ENCODE results near the gene ARHGEF19. TPM values are rescaled to one million over a fixed set of nuclear protein-coding genes. Genes with fewer than 3 reads are reported as not detected.

The ARHGEF19 gene
- total RNA-seq, 1 experiment from 2014 or later, result 21.1 TPM

DNA sequence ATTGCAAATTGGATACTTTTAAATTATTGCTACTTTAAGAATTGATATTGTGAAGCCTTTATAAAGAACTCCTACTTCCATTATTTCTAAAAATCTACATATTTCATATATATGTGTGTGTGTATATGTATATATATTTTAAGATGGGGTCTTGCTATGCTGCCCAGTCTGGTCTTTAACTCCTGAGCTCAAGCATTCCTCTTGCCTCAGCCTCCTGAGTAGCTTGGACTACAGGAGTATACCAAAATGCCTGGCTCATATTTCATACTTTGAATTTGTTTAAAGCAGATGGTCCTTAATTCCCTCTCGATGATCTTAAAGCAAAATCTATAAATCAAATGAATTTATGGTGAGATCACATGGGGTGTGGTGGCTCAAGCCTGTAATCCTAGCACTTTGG is 49.6 kb upstream of the ARHGEF19 start:
- H2BK15ac ChIP-seq (ENCODE audit: low read depth, low read length), result no peak overlapping the region
- Mint-ChIP-seq H3K36me3 (ENCODE audit: insufficient read depth in 1 of 3, low read depth in 3 of 3) (no peaks in the 10 kb centered on the region), H3K9me3 (no peaks in the 10 kb centered on the region), H3K27me3 (ENCODE audit: low read depth) (no peaks in the 10 kb centered on the region), H3K4me1 (peaks cover 6 to 13% of the 10 kb centered on the region in 2 experiments), H3K4me3 (no peak overlapping the region), H3K27ac (no peak overlapping the region)
- no peak overlapping the region for H3T11ph ChIP-seq (ENCODE audit: low read length)
- H3K9me3 ChIP-seq (ENCODE audit: control insufficient read depth, low read depth, low read length), result no peaks in the 10 kb centered on the region
- DNase-seq, result no peak
- H3K9ac ChIP-seq (ENCODE audit: extremely low read depth, insufficient read length, low read length), result no peak overlapping the region
- H3K18ac ChIP-seq (ENCODE audit: insufficient read length, low read depth, low read length), result no peak overlapping the region
- H3K4me2 ChIP-seq (ENCODE audit: insufficient read depth, insufficient read length, low read length), result no peak overlapping the region
- no peaks in the 10 kb centered on the region for H3K23me2 ChIP-seq (ENCODE audit: insufficient read length, low read depth, low read length, poor library complexity, severe bottlenecking)
- WGBS (ENCODE audit: extremely low coverage, insufficient read length, low lambda C conversion rate), result no CpG with 5 or more reads among the region's 1 CpG
- TF ChIP-seq, protein P1, sequence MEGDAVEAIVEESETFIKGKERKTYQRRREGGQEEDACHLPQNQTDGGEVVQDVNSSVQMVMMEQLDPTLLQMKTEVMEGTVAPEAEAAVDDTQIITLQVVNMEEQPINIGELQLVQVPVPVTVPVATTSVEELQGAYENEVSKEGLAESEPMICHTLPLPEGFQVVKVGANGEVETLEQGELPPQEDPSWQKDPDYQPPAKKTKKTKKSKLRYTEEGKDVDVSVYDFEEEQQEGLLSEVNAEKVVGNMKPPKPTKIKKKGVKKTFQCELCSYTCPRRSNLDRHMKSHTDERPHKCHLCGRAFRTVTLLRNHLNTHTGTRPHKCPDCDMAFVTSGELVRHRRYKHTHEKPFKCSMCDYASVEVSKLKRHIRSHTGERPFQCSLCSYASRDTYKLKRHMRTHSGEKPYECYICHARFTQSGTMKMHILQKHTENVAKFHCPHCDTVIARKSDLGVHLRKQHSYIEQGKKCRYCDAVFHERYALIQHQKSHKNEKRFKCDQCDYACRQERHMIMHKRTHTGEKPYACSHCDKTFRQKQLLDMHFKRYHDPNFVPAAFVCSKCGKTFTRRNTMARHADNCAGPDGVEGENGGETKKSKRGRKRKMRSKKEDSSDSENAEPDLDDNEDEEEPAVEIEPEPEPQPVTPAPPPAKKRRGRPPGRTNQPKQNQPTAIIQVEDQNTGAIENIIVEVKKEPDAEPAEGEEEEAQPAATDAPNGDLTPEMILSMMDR (conservative IDR thresholded peaks at IDR 0.05), result no peak
- no peaks in the 10 kb centered on the region for H3K27me3 ChIP-seq (ENCODE audit: insufficient read depth, low read length)
- H2BK5ac ChIP-seq (ENCODE audit: insufficient read length, low read length), result no peak overlapping the region
- H2BK120ac ChIP-seq (ENCODE audit: low read depth, low read length, poor library complexity, severe bottlenecking), result no peak overlapping the region
- no peak overlapping the region for H3K23ac ChIP-seq (ENCODE audit: insufficient read length, low read depth, low read length)
- no peak overlapping the region for H3K27ac ChIP-seq (ENCODE audit: insufficient read length, low read depth, low read length)
- no peaks in the 10 kb centered on the region for H3K4me1 ChIP-seq (ENCODE audit: insufficient read depth, low read length)
- H4K8ac ChIP-seq (replicated peaks; ENCODE audit: insufficient read length, low read depth, low read length), result no peak overlapping the region
- H3K79me1 ChIP-seq (ENCODE audit: insufficient read depth, low read depth, low read length, poor library complexity, severe bottlenecking), result no peaks in the 10 kb centered on the region
- no peak overlapping the region for H2AK5ac ChIP-seq (ENCODE audit: insufficient read length, low read length)
- no peak overlapping the region for H2BK12ac ChIP-seq (ENCODE audit: insufficient read length, low read depth, low read length)
- no peaks in the 10 kb centered on the region for H4K20me1 ChIP-seq (ENCODE audit: control insufficient read depth, insufficient read depth, insufficient read length)
- H3K14ac ChIP-seq (ENCODE audit: insufficient read depth, low read length), result no peak overlapping the region
- no peak overlapping the region for H3K4ac ChIP-seq (ENCODE audit: low read depth, low read length)
- no peak overlapping the region for H3K56ac ChIP-seq (ENCODE audit: insufficient read length, low read depth, low read length)
- H4K91ac ChIP-seq (ENCODE audit: insufficient read length, low read depth, low read length), result no peak overlapping the region
- H4K5ac ChIP-seq (ENCODE audit: insufficient read length, low read depth, low read length), result no peak overlapping the region
- H2BK20ac ChIP-seq (ENCODE audit: low read depth, low read length, poor library complexity, severe bottlenecking), result no peak overlapping the region
- H3K79me2 ChIP-seq (ENCODE audit: insufficient read depth, low read length), result no peaks in the 10 kb centered on the region
- no peak overlapping the region for H2AFZ ChIP-seq (ENCODE audit: low read length)
